ENCODE measurements around the gene EBF4.

DNA sequence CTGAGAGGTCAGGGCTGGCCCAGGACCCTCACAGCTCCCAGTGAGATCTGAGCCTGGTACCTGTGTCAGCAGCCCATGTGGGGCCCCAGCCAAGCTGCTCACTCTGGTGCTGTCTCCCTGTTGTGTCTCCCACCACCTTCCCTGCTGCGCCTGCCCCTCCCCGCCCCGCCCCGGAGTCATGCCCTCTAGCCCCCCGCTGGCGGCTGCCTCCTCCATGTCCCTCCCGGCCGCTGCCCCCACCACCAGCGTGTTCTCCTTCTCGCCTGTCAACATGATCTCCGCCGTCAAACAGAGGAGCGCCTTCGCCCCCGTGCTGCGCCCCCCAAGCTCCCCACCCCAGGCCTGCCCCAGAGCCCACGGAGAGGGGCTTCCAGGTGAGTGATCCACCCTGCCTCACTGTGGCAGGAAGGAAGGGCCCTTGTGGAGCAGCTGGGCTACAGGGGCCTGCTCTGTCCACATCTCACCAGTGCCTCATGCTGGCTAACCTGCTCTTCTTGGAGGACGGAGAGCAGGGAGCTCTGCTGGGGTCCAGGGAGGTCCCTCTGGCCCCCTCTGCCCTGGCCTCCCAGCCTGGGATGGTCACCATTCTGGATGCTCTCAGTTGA, 63.0 kb downstream of the EBF4 start:
- TF ChIP-seq, protein P1, sequence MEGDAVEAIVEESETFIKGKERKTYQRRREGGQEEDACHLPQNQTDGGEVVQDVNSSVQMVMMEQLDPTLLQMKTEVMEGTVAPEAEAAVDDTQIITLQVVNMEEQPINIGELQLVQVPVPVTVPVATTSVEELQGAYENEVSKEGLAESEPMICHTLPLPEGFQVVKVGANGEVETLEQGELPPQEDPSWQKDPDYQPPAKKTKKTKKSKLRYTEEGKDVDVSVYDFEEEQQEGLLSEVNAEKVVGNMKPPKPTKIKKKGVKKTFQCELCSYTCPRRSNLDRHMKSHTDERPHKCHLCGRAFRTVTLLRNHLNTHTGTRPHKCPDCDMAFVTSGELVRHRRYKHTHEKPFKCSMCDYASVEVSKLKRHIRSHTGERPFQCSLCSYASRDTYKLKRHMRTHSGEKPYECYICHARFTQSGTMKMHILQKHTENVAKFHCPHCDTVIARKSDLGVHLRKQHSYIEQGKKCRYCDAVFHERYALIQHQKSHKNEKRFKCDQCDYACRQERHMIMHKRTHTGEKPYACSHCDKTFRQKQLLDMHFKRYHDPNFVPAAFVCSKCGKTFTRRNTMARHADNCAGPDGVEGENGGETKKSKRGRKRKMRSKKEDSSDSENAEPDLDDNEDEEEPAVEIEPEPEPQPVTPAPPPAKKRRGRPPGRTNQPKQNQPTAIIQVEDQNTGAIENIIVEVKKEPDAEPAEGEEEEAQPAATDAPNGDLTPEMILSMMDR (IDR thresholded peaks at IDR 0.05; ENCODE audit: low read depth, low read length, poor library complexity, severe bottlenecking), result no peak
- no peak for TF ChIP-seq EZH2phosphoT487 (IDR thresholded peaks at IDR 0.05; ENCODE audit: borderline replicate concordance, low read length)

Data from DOHH2 (cell line).